Mesenchymal stem cell (in vitro differentiated cells and primary cell): ENCODE data around the gene CLEC4M.
"Not testable (repeated sequence)": the region's sequence is repeated elsewhere in the genome, so short reads cannot be mapped to it uniquely, and the experiment has no call there.

Source experiments
- DNase-seq: peaks from one replicate; pipeline ENCODE4 v3.0.0-alpha.2; 2013
- H2AFZ ChIP-seq: one replicate; pipeline ENCODE4 v1.6.1; 2013; ENCODE audit warnings: low read depth, mild to moderate bottlenecking, control low read depth, inconsistent platforms, low read length, moderate library complexity
- H2AK5ac ChIP-seq: 2 replicates; pipeline ENCODE4 v1.6.1; 2013; ENCODE audit warnings: low read length, moderate library complexity, mild to moderate bottlenecking, inconsistent platforms; ENCODE audit not compliant: severe bottlenecking
- H2BK120ac ChIP-seq: one replicate; pipeline ENCODE4 v1.6.1; 2013; ENCODE audit warnings: low read depth, mild to moderate bottlenecking, inconsistent platforms, low read length, moderate library complexity
- H2BK12ac ChIP-seq, 2 experiments: one replicate each; pipeline ENCODE4 v1.6.1; 2013; ENCODE audit warnings: inconsistent platforms in 2 of 2, low read length in 2 of 2, mild to moderate bottlenecking in 2 of 2, moderate library complexity in 2 of 2, control low read depth in 1 of 2
- H2BK15ac ChIP-seq: one replicate; pipeline ENCODE4 v1.6.1; 2013; ENCODE audit warnings: mild to moderate bottlenecking, low read depth, inconsistent platforms; ENCODE audit not compliant: poor library complexity, severe bottlenecking
- H2BK5ac ChIP-seq: 2 replicates; pipeline ENCODE4 v1.6.1; 2013; ENCODE audit warnings: low read depth, mild to moderate bottlenecking, low read length, control low read depth, inconsistent platforms; ENCODE audit not compliant: poor library complexity, severe bottlenecking
- H3K14ac ChIP-seq, 2 experiments: one replicate each; pipeline ENCODE4 v1.6.1; 2013; ENCODE audit warnings: inconsistent platforms in 2 of 2, low read length in 2 of 2, control low read depth in 1 of 2, mild to moderate bottlenecking in 1 of 2, moderate library complexity in 1 of 2
- H3K18ac ChIP-seq, 2 experiments: one replicate each; pipeline ENCODE4 v1.6.1; 2013; ENCODE audit warnings: inconsistent platforms in 2 of 2, low read length in 2 of 2, control low read depth in 1 of 2, low read depth in 1 of 2, mild to moderate bottlenecking in 1 of 2
- H3K23ac ChIP-seq, 2 experiments: one replicate each; pipeline ENCODE4 v1.6.1; 2013; ENCODE audit warnings: inconsistent platforms in 2 of 2, low read length in 2 of 2, mild to moderate bottlenecking in 2 of 2, moderate library complexity in 2 of 2, control low read depth in 1 of 2
- H3K27ac ChIP-seq: 2 replicates; pipeline ENCODE4 v1.5.1; 2013; ENCODE audit warnings: mild to moderate bottlenecking, moderate library complexity, low read length, control low read depth, inconsistent platforms; ENCODE audit not compliant: poor library complexity, severe bottlenecking
- H3K27me3 ChIP-seq, 2 experiments: 2 replicates each; pipeline versions ENCODE4 v1.6.1 to v1.7.0; 2013; ENCODE audit warnings: low read length in 2 of 2, mild to moderate bottlenecking in 2 of 2, moderate library complexity in 2 of 2, control low read depth in 1 of 2, inconsistent platforms in 1 of 2; ENCODE audit not compliant: control insufficient read depth in 1 of 2, insufficient read depth in 1 of 2
- H3K36me3 ChIP-seq, 2 experiments: 2 replicates each; pipeline versions ENCODE4 v1.6.1 to v1.7.0; 2013; ENCODE audit warnings: low read length in 2 of 2, control low read depth in 1 of 2, inconsistent platforms in 1 of 2, low read depth in 1 of 2, mild to moderate bottlenecking in 1 of 2; ENCODE audit not compliant: insufficient read depth in 2 of 2, control insufficient read depth in 1 of 2
- H3K4ac ChIP-seq, 2 experiments: one replicate each; pipeline ENCODE4 v1.6.1; 2013; ENCODE audit warnings: inconsistent platforms in 2 of 2, low read length in 2 of 2, mild to moderate bottlenecking in 2 of 2, moderate library complexity in 2 of 2, control low read depth in 1 of 2, low read depth in 1 of 2
- H3K4me1 ChIP-seq: 2 replicates; pipeline ENCODE4 v1.6.1; 2013; ENCODE audit warnings: low read depth, low read length, control low read depth; ENCODE audit not compliant: control insufficient read depth, insufficient read depth
- H3K4me2 ChIP-seq: 2 replicates; pipeline ENCODE4 v1.6.1; 2013; ENCODE audit warnings: low read length, mild to moderate bottlenecking, inconsistent platforms; ENCODE audit not compliant: poor library complexity, severe bottlenecking
- H3K4me3 ChIP-seq, 2 experiments: 2 replicates each; pipeline versions ENCODE4 v1.5.1 to v1.7.0; 2013; ENCODE audit warnings: low read length in 2 of 2, mild to moderate bottlenecking in 2 of 2, control low read depth in 1 of 2, low read depth in 1 of 2; ENCODE audit not compliant: insufficient read depth in 1 of 2
- H3K79me1 ChIP-seq: replicated peaks from 2 replicates; pipeline ENCODE4 v1.6.1; 2013; ENCODE audit warnings: mild to moderate bottlenecking, control low read depth, low read length, inconsistent platforms; ENCODE audit not compliant: poor library complexity, severe bottlenecking
- H3K9ac ChIP-seq: 2 replicates; pipeline ENCODE4 v1.7.0; 2013; ENCODE audit warnings: mild to moderate bottlenecking, low read length, moderate library complexity
- H3K9me3 ChIP-seq: 2 replicates; pipeline ENCODE4 v1.7.0; 2013; ENCODE audit warnings: mild to moderate bottlenecking, low read length; ENCODE audit not compliant: control insufficient read depth
- H4K8ac ChIP-seq: one replicate; pipeline ENCODE4 v1.6.1; 2013; ENCODE audit warnings: inconsistent platforms, mild to moderate bottlenecking, low read length, moderate library complexity
- H4K91ac ChIP-seq: one replicate; pipeline ENCODE4 v1.6.1; 2013; ENCODE audit warnings: mild to moderate bottlenecking, low read length, inconsistent platforms
- WGBS: methylation state at CpG from one replicate; pipeline ENCODE4 v1.1.7; 2013; ENCODE audit warnings: mixed read lengths; 5-methylcytosine and 5-hydroxymethylcytosine counted together

CLEC4M gene

GRCh38 chr19:7792281-7792680 is 29.2 kb downstream of the CLEC4M start:
- H3K9me3 ChIP-seq: no peaks in the 10 kb centered on the region
- peak; percentile 40 for DNase-seq
- H3K4ac ChIP-seq: no peak overlapping the region
- H3K79me1 ChIP-seq: no peaks in the 10 kb centered on the region
- H3K23ac ChIP-seq: no peak overlapping the region
- no peak overlapping the region for H2BK12ac ChIP-seq
- 62% methylated on average over 4 of the region's 7 CpGs for WGBS
- H3K14ac ChIP-seq: no peak overlapping the region
- H2AFZ ChIP-seq: no peak overlapping the region
- peaks cover 4% of the 10 kb centered on the region for H3K4me1 ChIP-seq
- no peak overlapping the region for H2BK15ac ChIP-seq
- no peak overlapping the region for H3K27ac ChIP-seq
- H3K36me3 ChIP-seq: no peaks in the 10 kb centered on the region
- H3K27me3 ChIP-seq: peaks cover 26 to 57% of the 10 kb centered on the region in 2 experiments
- H3K4me3 ChIP-seq: no peak overlapping the region
- H3K4me2 ChIP-seq: no peak overlapping the region
- H2BK120ac ChIP-seq: no peak overlapping the region
- no peak overlapping the region for H3K9ac ChIP-seq
- H2AK5ac ChIP-seq: no peak overlapping the region
- no peak overlapping the region for H4K91ac ChIP-seq
- H3K18ac ChIP-seq: no peak overlapping the region
- no peak overlapping the region for H4K8ac ChIP-seq
- no peak overlapping the region for H2BK5ac ChIP-seq

- not testable (repeated sequence) for H3K9ac ChIP-seq, H3K14ac ChIP-seq, DNase-seq, H3K79me1 ChIP-seq, H3K27ac ChIP-seq, H3K4me1 ChIP-seq, H2AK5ac ChIP-seq, H2BK120ac ChIP-seq, H4K91ac ChIP-seq, H3K4me2 ChIP-seq, H4K8ac ChIP-seq, H3K18ac ChIP-seq, H3K36me3 ChIP-seq, H3K4me3 ChIP-seq, H3K4ac ChIP-seq, H2AFZ ChIP-seq, H2BK15ac ChIP-seq, H3K9me3 ChIP-seq, H2BK12ac ChIP-seq, H3K23ac ChIP-seq, H2BK5ac ChIP-seq
- 92% methylated on average over 7 of the region's 7 CpGs for WGBS
- H3K27me3 ChIP-seq: peaks cover 22 to 56% of the 10 kb centered on the region in 2 experiments
Measured at GRCh38 chr19:7792701-7793100, 29.7 kb downstream of the CLEC4M start.

- no peak overlapping the region for H4K91ac ChIP-seq
- H2AK5ac ChIP-seq: no peak overlapping the region
- DNase-seq: no peak
- peaks cover 16 to 55% of the 10 kb centered on the region in 2 experiments for H3K27me3 ChIP-seq
- no peak overlapping the region for H3K4ac ChIP-seq
- no peak overlapping the region for H3K4me3 ChIP-seq
- H3K27ac ChIP-seq: no peak overlapping the region
- no peaks in the 10 kb centered on the region for H3K79me1 ChIP-seq
- H2AFZ ChIP-seq: no peak overlapping the region
- no peak overlapping the region for H3K14ac ChIP-seq
- H3K9ac ChIP-seq: no peak overlapping the region
- H2BK15ac ChIP-seq: no peak overlapping the region
- H3K36me3 ChIP-seq: no peaks in the 10 kb centered on the region
- H3K4me1 ChIP-seq: no peaks in the 10 kb centered on the region
- no peak overlapping the region for H2BK12ac ChIP-seq
- 71% methylated on average over 3 of the region's 3 CpGs for WGBS
- no peak overlapping the region for H2BK5ac ChIP-seq
- H3K9me3 ChIP-seq: no peaks in the 10 kb centered on the region
- no peak overlapping the region for H2BK120ac ChIP-seq
- H4K8ac ChIP-seq: no peak overlapping the region
- H3K23ac ChIP-seq: no peak overlapping the region
- no peak overlapping the region for H3K4me2 ChIP-seq
- no peak overlapping the region for H3K18ac ChIP-seq
Measured at GRCh38 chr19:7793493-7793892, 30.4 kb downstream of the CLEC4M start.

DNA sequence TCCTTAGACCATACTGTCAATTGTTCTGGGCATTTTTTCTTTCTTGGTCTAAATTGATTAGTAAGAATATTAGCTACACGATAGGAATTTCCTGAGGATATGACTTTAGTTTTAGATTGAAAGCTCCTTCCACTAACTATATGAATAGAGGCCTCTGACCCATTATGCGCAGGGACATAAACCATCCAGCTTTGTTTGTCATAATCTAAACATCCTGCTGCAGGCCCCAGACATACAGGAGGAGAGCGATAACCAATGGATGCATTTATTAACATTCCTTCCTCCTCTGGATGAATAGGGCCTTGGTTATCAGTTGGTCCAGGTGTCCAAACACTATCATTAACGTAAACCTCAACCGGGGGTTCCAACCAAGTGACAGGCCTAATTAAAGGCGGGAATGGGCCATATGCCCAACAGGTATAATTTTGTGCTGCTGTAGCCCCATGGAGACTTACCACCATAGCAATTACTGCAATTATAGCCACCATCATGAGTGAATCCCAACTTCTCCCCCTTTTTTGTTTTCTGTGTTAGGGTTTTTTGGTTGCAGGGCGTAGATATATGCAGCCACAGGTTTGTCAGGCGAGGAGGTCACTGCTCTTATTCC is 32.6 kb downstream of the CLEC4M start:
- no peak for DNase-seq
- Histone ChIP-seq H3K79me1 (no peaks in the 10 kb centered on the region), H3K4ac (no peak overlapping the region), H2BK120ac (no peak overlapping the region), H2AK5ac (no peak overlapping the region), H3K9ac (no peak overlapping the region), H3K27me3 (peaks cover 7 to 38% of the 10 kb centered on the region in 2 experiments), H3K27ac (no peak overlapping the region), H3K18ac (no peak overlapping the region), H3K36me3 (no peaks in the 10 kb centered on the region), H2BK12ac (peak overlapping the region in 1 of 2 experiments; percentile 25), H3K9me3 (no peaks in the 10 kb centered on the region), H3K4me2 (no peak overlapping the region), H2BK15ac (no peak overlapping the region), H3K4me1 (peaks cover 2% of the 10 kb centered on the region), H4K8ac (no peak overlapping the region), H3K23ac (no peak overlapping the region), H3K14ac (no peak overlapping the region), H3K4me3 (no peak overlapping the region), H2AFZ (no peak overlapping the region), H2BK5ac (no peak overlapping the region), H4K91ac (no peak overlapping the region)
- 49% methylated on average over 6 of the region's 8 CpGs for WGBS
